Karpas-422 (cell line): ENCODE data around the gene TMEM203. TPM values are rescaled to one million over a fixed set of nuclear protein-coding genes. Genes with fewer than 3 reads are reported as not detected.
A peak's percentile ranks its signal among the peaks of the same experiment; 100 is the strongest.

Experiments
- DNase-seq: peaks from one replicate; pipeline ENCODE4 v3.0.0-alpha.2; 2015
- H2AFZ ChIP-seq: fragments of 200-600 bp; sonication (generic); 2 replicates; pipeline ENCODE4 v1.6.1; 2014; ENCODE audit warnings: antibody characterized with exemption, low read length, mixed read lengths
- H3K27ac ChIP-seq: fragments of 200-600 bp; sonication (generic); 2 replicates; pipeline ENCODE4 v1.5.1; 2014; ENCODE audit warnings: mild to moderate bottlenecking, low read length, moderate library complexity
- H3K27me3 ChIP-seq: fragments of 200-600 bp; sonication (generic); 2 replicates; pipeline ENCODE4 v1.6.1; 2014; ENCODE audit warnings: low read length, mixed read lengths
- H3K36me3 ChIP-seq: fragments of 200-600 bp; sonication (generic); 2 replicates; pipeline ENCODE4 v1.6.1; 2014; ENCODE audit warnings: low read length, mixed read lengths; ENCODE audit not compliant: insufficient read depth
- H3K4me1 ChIP-seq: fragments of 200-600 bp; sonication (generic); 2 replicates; pipeline ENCODE4 v1.6.1; 2014; ENCODE audit warnings: mild to moderate bottlenecking, low read length, mixed read lengths
- H3K4me2 ChIP-seq: fragments of 200-600 bp; sonication (generic); 2 replicates; pipeline ENCODE4 v1.6.1; 2014; ENCODE audit warnings: low read length, low read depth, mild to moderate bottlenecking; ENCODE audit not compliant: poor library complexity, severe bottlenecking
- H3K4me3 ChIP-seq: fragments of 200-600 bp; sonication (generic); 2 replicates; pipeline ENCODE4 v1.5.1; 2014; ENCODE audit warnings: mild to moderate bottlenecking, antibody characterized with exemption, low read length, mixed read lengths
- H3K79me2 ChIP-seq: fragments of 200-600 bp; sonication (generic); 2 replicates; pipeline ENCODE4 v1.6.1; 2014; ENCODE audit warnings: mild to moderate bottlenecking, low read length, mixed read lengths
- H3K9ac ChIP-seq: fragments of 200-600 bp; sonication (generic); 2 replicates; pipeline ENCODE4 v1.6.0; 2014; ENCODE audit warnings: low read length
- H3K9me2 ChIP-seq: fragments of 200-600 bp; sonication (generic), shearing (Covaris generic); replicated peaks from 2 replicates; pipeline ENCODE4 v1.6.0; 2014; ENCODE audit warnings: mild to moderate bottlenecking, low read length, moderate library complexity; ENCODE audit not compliant: insufficient read depth
- H3K9me3 ChIP-seq: fragments of 300-700, 200-600 bp; sonication (generic); 2 replicates; pipeline ENCODE4 v1.6.1; 2014; ENCODE audit warnings: low read length, mixed read lengths
- H4K20me1 ChIP-seq: fragments of 200-600 bp; sonication (generic); 2 replicates; pipeline ENCODE4 v1.6.1; 2014; ENCODE audit warnings: mild to moderate bottlenecking, antibody characterized with exemption, low read length, low read depth; ENCODE audit not compliant: insufficient read depth
- total RNA-seq: library from RNA; depleted of rRNA; stranded (reverse); fragments of >200 nt; shearing (Covaris generic); gene quantifications from 2 replicates; pipeline ENCODE4 v1.2.3, GENCODE V29; 2014; ENCODE audit warnings: low replicate concordance

TMEM203 gene
- total RNA-seq, 1 experiment from 2014 or later: 30.6 TPM

DNA sequence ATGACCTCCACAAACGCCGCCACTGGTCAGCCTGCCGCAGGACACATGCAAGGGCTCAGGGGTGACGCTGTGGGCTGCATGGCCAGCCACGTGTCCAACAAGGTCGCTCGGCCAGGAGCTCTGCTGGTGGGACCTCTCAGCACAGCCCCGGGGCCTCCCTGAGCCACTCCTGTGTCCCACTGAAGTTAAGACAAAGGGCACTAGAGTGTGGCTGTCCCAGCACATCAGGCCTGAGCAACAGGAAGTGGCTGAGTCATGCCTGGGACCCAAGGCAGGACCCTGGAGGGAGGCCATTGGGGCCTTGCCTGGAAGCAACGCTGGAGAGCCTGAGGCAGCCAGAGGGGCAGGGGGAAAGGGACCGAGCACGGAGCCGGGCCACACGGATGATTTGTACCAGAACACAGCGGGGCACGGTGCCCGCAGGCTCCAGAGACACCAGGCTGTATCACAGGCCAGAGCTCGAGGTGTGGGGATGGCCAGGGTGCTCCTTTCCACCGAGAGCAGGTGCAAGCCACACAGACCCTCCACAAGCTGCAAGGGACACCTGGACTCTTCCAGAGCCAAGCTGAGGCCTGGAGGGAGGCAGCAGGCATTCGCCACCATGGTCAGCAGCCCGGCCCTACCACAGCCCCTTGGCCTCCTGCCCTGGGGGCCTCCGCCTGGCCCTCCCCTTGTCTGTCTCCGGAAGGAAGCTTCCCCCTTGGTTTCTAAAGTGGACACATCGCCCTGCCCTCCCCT is 27.1 kb downstream of the TMEM203 start:
- no peak overlapping the region for H3K4me3 ChIP-seq
- peaks cover 11% of the 10 kb centered on the region; the same call in 1 of the 2 replicates for H4K20me1 ChIP-seq
- DNase-seq: no peak
- H2AFZ ChIP-seq: no peak overlapping the region
- H3K27ac ChIP-seq: no peak overlapping the region
- H3K79me2 ChIP-seq: no peaks in the 10 kb centered on the region
- H3K9me3 ChIP-seq: no peaks in the 10 kb centered on the region
- peaks cover 10% of the 10 kb centered on the region for H3K4me1 ChIP-seq
- no peaks in the 10 kb centered on the region for H3K36me3 ChIP-seq
- H3K27me3 ChIP-seq: no peaks in the 10 kb centered on the region
- H3K4me2 ChIP-seq: no peak overlapping the region
- H3K9me2 ChIP-seq: no peaks in the 10 kb centered on the region
- no peak overlapping the region for H3K9ac ChIP-seq

DNA sequence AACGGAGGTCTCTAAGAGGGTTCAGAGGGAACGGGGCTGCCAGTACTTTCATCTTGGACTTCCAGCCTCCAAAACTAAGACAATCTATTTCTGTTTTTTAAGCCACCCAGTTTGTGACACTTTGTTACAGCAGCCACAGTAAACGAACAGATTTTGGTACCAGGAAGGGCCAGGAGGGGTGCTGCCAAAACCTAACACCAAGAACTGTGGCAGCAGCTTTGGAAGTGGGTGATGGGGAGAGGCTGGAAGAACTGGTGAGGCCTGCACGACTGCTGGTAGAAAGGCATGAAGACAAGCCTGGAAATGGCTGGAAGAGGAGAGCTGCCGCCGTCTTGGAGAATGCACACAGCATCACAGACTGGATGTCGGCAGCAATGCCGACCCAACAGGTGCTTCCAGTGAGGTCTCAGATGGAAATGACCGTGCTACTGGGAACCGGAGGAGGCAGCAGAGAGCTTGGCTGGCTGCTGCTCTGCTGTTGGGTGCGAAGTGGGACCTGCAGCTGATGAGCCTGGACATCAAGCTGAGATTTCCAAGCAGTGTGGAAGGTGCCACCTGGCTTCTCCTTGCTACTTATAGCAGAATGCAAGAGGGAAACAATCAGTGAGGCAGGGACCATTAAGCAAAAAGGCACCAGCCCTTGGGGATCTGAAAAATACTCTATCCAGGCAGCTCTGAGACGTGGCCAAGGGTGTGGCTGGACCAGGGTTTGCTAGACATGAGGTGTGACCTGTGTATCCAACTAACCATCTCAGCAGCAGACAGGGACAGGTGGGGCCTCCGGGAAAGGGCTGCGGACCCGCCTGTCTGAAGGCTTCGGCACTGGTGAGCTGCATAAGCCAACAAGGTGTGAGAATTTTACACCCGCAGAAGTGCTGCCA is 28.9 kb downstream of the TMEM203 start:
- H3K9me2 ChIP-seq: no peaks in the 10 kb centered on the region
- H2AFZ ChIP-seq: no peak overlapping the region
- H3K27me3 ChIP-seq: no peaks in the 10 kb centered on the region
- H3K36me3 ChIP-seq: no peaks in the 10 kb centered on the region
- DNase-seq: peak; percentile 86
- H3K9me3 ChIP-seq: no peaks in the 10 kb centered on the region
- no peak overlapping the region for H3K27ac ChIP-seq
- H3K4me2 ChIP-seq: no peak overlapping the region
- H3K4me1 ChIP-seq: peaks cover 10% of the 10 kb centered on the region
- H3K9ac ChIP-seq: no peak overlapping the region
- H3K79me2 ChIP-seq: no peaks in the 10 kb centered on the region
- H4K20me1 ChIP-seq: peaks cover 15% of the 10 kb centered on the region; the same call in 1 of the 2 replicates
- H3K4me3 ChIP-seq: no peak overlapping the region

DNA sequence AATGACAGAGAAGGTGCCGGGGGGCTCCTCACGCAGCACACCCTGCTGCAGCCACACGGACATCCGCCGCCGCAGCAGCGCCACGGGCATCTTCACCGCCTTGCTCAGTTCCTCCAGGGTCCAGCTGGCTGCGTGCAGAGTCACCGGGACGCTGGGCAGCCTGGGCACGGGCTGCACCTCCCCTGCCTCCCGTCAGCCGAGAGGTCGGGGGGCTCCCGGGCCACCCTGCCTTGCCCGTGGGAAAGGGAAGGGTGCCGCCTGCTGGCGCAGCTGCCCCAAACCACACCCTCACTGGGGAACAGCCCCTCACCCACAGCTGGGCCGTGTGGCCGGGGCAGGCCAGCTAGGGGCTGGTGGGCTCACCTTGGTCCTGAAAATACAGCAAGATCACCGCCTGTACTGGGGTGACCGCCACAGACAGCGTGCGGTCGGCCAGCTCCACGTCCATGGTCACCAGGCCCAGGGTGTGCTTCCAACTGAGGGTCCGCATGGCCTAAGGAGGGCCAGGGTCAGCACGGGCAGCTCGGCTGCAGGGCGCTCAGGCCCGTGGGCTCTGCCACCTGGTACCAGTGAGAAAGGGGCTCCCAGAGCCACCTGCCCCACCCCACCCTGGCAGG is 30.0 kb downstream of the TMEM203 start:
- Histone ChIP-seq H2AFZ (no peak overlapping the region), H3K79me2 (no peaks in the 10 kb centered on the region), H3K4me1 (peaks cover 20% of the 10 kb centered on the region), H3K4me3 (no peak overlapping the region), H3K4me2 (no peak overlapping the region), H3K9me2 (no peaks in the 10 kb centered on the region), H3K27me3 (no peaks in the 10 kb centered on the region), H3K36me3 (no peaks in the 10 kb centered on the region), H3K27ac (no peak overlapping the region), H4K20me1 (peaks cover 18% of the 10 kb centered on the region; the same call in 1 of the 2 replicates), H3K9ac (no peak overlapping the region), H3K9me3 (no peaks in the 10 kb centered on the region)
- DNase-seq: peak; percentile 64

GRCh38 chr9:137174722-137175293 is 30.6 kb downstream of the TMEM203 start:
- no peak overlapping the region for H2AFZ ChIP-seq
- H4K20me1 ChIP-seq: peaks cover 22% of the 10 kb centered on the region; the same call in 1 of the 2 replicates
- H3K27me3 ChIP-seq: no peaks in the 10 kb centered on the region
- H3K79me2 ChIP-seq: no peaks in the 10 kb centered on the region
- H3K36me3 ChIP-seq: no peaks in the 10 kb centered on the region
- H3K9ac ChIP-seq: no peak overlapping the region
- peak; percentile 77 for DNase-seq
- H3K4me3 ChIP-seq: no peak overlapping the region
- H3K9me3 ChIP-seq: no peaks in the 10 kb centered on the region
- no peaks in the 10 kb centered on the region for H3K9me2 ChIP-seq
- no peak overlapping the region for H3K27ac ChIP-seq
- H3K4me1 ChIP-seq: peaks cover 27% of the 10 kb centered on the region
- H3K4me2 ChIP-seq: no peak overlapping the region

GRCh38 chr9:137173796-137174664 is 31.4 kb downstream of the TMEM203 start:
- no peaks in the 10 kb centered on the region for H3K9me2 ChIP-seq
- H3K27me3 ChIP-seq: no peaks in the 10 kb centered on the region
- H3K4me2 ChIP-seq: no peak overlapping the region
- H3K79me2 ChIP-seq: no peaks in the 10 kb centered on the region
- no peaks in the 10 kb centered on the region for H3K36me3 ChIP-seq
- no peak overlapping the region for H3K9ac ChIP-seq
- H3K27ac ChIP-seq: no peak overlapping the region
- DNase-seq: no peak
- H2AFZ ChIP-seq: no peak overlapping the region
- peaks cover 34% of the 10 kb centered on the region for H3K4me1 ChIP-seq
- no peak overlapping the region for H3K4me3 ChIP-seq
- peaks cover 22% of the 10 kb centered on the region; the same call in 1 of the 2 replicates for H4K20me1 ChIP-seq
- H3K9me3 ChIP-seq: no peaks in the 10 kb centered on the region

GRCh38 chr9:137172901-137173795 is 32.3 kb downstream of the TMEM203 start:
- H3K27me3 ChIP-seq: no peaks in the 10 kb centered on the region
- H3K9me2 ChIP-seq: no peaks in the 10 kb centered on the region
- no peaks in the 10 kb centered on the region for H3K79me2 ChIP-seq
- H4K20me1 ChIP-seq: peaks cover 22% of the 10 kb centered on the region; the same call in 1 of the 2 replicates
- no peaks in the 10 kb centered on the region for H3K36me3 ChIP-seq
- no peak overlapping the region for H2AFZ ChIP-seq
- no peaks in the 10 kb centered on the region for H3K9me3 ChIP-seq
- no peak overlapping the region for H3K27ac ChIP-seq
- H3K4me2 ChIP-seq: no peak overlapping the region
- H3K4me3 ChIP-seq: no peak overlapping the region
- no peak for DNase-seq
- H3K9ac ChIP-seq: no peak overlapping the region
- peaks cover 39% of the 10 kb centered on the region for H3K4me1 ChIP-seq
